Tibial nerve (tissue), 4 donors: ENCODE results near the gene BNIP5. TPM values are rescaled to one million over a fixed set of nuclear protein-coding genes. Genes with fewer than 3 reads are reported as not detected.

ENCODE experiments used
- DNase-seq, 2 donors: peaks; one replicate each; pipeline ENCODE4 v3.0.0-alpha.2; 2019; ENCODE audit warnings: low spot score in 2 of 2
- H3K27ac ChIP-seq, 4 donors: fragments of 200-600 bp; sonication (generic) in 3 of 4; one replicate each; pipeline ENCODE4 v1.5.1; 2017 to 2019; ENCODE audit warnings: mild to moderate bottlenecking in 1 of 4
- H3K27me3 ChIP-seq, 2 donors: fragments of 200-600 bp; sonication (generic) in 1 of 2; one replicate each; pipeline versions ENCODE4 v1.5.1 to v1.6.0; 2017 to 2019
- H3K36me3 ChIP-seq, 3 donors: fragments of 200-600 bp; sonication (generic); one replicate each; pipeline ENCODE4 v1.5.1; 2018 to 2019
- H3K4me1 ChIP-seq, 4 donors: fragments of 200-600 bp; sonication (generic) in 3 of 4; one replicate each; pipeline ENCODE4 v1.5.1; 2017 to 2019
- H3K4me3 ChIP-seq, 4 donors: fragments of 200-600 bp; sonication (generic) in 3 of 4; one replicate each; pipeline ENCODE4 v1.5.1; 2017 to 2019; ENCODE audit warnings: mild to moderate bottlenecking in 1 of 4, moderate library complexity in 1 of 4
- H3K9me3 ChIP-seq, 4 donors: fragments of 200-600 bp; sonication (generic) in 3 of 4; one replicate each; pipeline ENCODE4 v1.5.1; 2017 to 2019
- EP300 ChIP-seq, 2 donors: sonication (generic); formaldehyde crosslinking; IDR thresholded peaks; one replicate each; pipeline ENCODE4 v1.6.1; 2017; ENCODE audit warnings: antibody characterized with exemption in 2 of 2, mild to moderate bottlenecking in 1 of 2
- POLR2A ChIP-seq, 2 donors: fragments of 450-650 bp; IDR thresholded peaks; one replicate each; pipeline ENCODE4 v1.6.1; 2017; ENCODE audit warnings: antibody characterized with exemption in 2 of 2, mild to moderate bottlenecking in 2 of 2, moderate library complexity in 2 of 2
- WGBS, 2 donors: methylation state at CpG; one replicate each; pipeline ENCODE4 v1.1.5; 2018; 5-methylcytosine and 5-hydroxymethylcytosine counted together
- total RNA-seq, 4 donors: library from RNA; depleted of rRNA; stranded (reverse); fragments of >200 nt; gene quantifications; one replicate each; pipeline ENCODE4 v1.1.0, GENCODE V29; 2016
- TF ChIP-seq, protein P1 (sequence below), 5 experiments: fragments of 200-600 bp in 3 of 5; fragments of 450-650 bp in 2 of 5; sonication (generic) in 3 of 5; IDR thresholded peaks; one replicate each; pipeline ENCODE4 v1.5.1; 2016 to 2019; ENCODE audit warnings: antibody characterized with exemption in 5 of 5, mild to moderate bottlenecking in 3 of 5, moderate library complexity in 2 of 5

Gene BNIP5, protein sequence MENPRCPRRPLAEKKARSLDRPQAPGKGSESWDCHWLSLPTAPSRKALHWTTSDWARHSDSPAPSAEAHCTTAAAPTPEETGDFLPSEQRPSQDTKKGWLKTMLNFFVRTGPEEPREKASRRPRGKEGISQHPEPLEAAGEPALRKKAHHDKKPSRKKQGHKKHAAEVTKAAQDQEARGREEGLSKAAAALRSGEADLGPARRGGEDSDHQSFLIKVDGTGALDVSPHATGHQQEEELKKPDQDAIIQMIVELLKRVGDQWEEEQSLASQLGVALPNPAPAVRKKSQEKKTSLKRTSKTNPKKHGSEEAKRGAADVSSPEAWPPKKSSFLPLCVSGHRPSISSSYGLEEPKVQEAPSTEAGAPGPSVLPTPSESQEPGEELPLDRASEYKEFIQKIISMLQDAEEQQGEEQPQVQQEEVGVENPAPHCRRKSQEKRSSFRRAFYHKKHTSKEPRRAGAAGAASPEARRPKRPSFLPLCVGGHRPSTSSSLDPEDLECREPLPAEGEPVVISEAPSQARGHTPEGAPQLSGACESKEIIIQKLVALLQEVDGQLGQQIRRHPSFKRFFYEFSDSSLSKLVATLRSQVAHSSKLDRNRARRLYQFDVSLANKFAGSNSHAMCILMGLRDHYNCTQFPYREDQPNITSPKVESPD
- total RNA-seq = not detected

DNA sequence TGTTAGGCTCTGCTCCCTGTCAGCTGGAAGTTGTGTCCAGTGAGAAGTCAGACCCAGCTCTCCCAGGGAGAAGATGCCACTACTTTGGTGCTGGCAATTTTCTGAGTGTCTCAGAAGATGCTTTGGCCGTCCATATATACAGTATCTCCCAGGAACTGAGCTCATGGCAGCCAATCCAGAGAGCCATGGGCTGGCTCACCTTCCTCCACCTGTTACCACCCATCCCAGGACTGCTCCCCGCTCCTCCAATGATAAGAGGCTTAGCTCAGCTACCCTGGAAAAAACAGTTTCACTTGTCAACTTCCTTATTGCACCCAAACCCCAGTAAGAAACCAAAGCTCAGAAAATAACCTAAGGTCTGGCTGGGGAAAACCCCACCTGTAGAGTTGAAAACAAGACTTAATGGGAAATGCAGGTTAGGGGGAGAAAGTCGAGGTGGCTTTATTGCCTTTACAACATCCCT lies at the start of gene BNIP5:
Gene BNIP5 (minus strand): TSS at position 110 of the 463 bp plus-strand sequence. CDS start 6,198 bp downstream, outside the sequence.
- Histone ChIP-seq H3K4me3 (no peak within 1 kb of the TSS), H3K4me1 (peaks cover 0 to 47% (median 0%) of the 10 kb centered on the region in 4 donors), H3K27me3 (no peaks in the 10 kb centered on the region), H3K9me3 (no peaks in the 10 kb centered on the region), H3K27ac (peak within 1 kb of the TSS in 1 of 4 donors; percentile 48), H3K36me3 (no peaks in the 10 kb centered on the region)
- WGBS, 2 donors = 83 to 85% methylated on average over 3 of the region's 3 CpGs
- DNase-seq = no peak
- TF ChIP-seq, protein P1, sequence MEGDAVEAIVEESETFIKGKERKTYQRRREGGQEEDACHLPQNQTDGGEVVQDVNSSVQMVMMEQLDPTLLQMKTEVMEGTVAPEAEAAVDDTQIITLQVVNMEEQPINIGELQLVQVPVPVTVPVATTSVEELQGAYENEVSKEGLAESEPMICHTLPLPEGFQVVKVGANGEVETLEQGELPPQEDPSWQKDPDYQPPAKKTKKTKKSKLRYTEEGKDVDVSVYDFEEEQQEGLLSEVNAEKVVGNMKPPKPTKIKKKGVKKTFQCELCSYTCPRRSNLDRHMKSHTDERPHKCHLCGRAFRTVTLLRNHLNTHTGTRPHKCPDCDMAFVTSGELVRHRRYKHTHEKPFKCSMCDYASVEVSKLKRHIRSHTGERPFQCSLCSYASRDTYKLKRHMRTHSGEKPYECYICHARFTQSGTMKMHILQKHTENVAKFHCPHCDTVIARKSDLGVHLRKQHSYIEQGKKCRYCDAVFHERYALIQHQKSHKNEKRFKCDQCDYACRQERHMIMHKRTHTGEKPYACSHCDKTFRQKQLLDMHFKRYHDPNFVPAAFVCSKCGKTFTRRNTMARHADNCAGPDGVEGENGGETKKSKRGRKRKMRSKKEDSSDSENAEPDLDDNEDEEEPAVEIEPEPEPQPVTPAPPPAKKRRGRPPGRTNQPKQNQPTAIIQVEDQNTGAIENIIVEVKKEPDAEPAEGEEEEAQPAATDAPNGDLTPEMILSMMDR (IDR thresholded peaks at IDR 0.05) = no peak
- TF ChIP-seq POLR2A (IDR thresholded peaks at IDR 0.05) (no peak), EP300 (IDR thresholded peaks at IDR 0.05) (no peak)

DNA sequence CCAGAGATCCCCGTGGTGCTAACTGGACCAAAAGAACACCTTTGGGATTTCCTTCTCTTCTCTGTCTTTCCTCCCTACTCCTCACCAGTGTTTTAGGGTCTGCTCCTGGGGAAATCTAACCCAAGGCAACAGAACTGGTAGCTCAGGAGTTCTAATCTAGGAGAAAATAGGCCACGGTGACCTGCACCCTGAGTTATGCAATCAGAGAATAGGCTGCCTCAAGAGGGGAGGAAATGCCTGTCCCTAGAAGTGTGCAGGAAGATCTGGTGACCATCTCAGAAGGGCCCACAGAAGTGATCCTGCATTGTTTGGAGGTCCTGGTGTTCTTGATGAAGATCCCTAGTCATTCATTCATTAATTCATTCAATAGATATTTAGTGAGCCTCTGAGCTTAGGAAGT lies 47.4 kb upstream of the BNIP5 start:
- peaks cover 0 to 20% (median 8%) of the 10 kb centered on the region in 4 donors for H3K4me1 ChIP-seq
- H3K36me3 ChIP-seq = no peaks in the 10 kb centered on the region
- no peak overlapping the region for H3K4me3 ChIP-seq
- H3K27me3 ChIP-seq = no peaks in the 10 kb centered on the region
- no peak for DNase-seq
- 84 to 92% methylated on average over 2 of the region's 2 CpGs for WGBS, 2 donors
- TF ChIP-seq, protein P1 (IDR thresholded peaks at IDR 0.05) = no peak
- TF ChIP-seq POLR2A (IDR thresholded peaks at IDR 0.05) = no peak
- H3K27ac ChIP-seq = no peak overlapping the region
- no peaks in the 10 kb centered on the region for H3K9me3 ChIP-seq

DNA sequence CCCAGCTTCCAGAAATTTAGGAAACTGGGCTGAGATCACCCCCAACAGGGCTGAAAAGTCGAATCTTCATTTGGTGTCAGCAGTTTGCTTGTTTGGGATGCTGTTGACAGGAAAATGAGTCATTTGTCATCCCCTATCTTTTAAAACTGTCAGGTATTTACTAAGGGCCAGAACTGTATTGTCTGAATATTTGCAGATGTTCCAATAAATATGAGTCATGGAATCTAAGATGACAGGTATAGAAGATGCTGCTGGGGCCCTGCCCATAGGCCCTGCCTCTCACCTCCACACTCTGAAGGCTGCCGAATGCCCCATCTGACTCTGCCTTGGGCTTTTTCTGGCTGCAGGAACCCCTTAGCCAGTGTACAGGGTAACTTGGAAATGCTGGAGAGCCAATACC lies 46.9 kb upstream of the BNIP5 start:
- H3K9me3 ChIP-seq = no peaks in the 10 kb centered on the region
- no peak overlapping the region for H3K4me3 ChIP-seq
- TF ChIP-seq EP300 (IDR thresholded peaks at IDR 0.05) (no peak), POLR2A (IDR thresholded peaks at IDR 0.05) (no peak)
- TF ChIP-seq, protein P1 (IDR thresholded peaks at IDR 0.05) = no peak
- 84 to 91% methylated on average over 2 of the region's 2 CpGs for WGBS, 2 donors
- no peaks in the 10 kb centered on the region for H3K36me3 ChIP-seq
- no peak for DNase-seq
- H3K27ac ChIP-seq = no peak overlapping the region
- H3K27me3 ChIP-seq = no peaks in the 10 kb centered on the region
- H3K4me1 ChIP-seq = peaks cover 0 to 20% (median 8%) of the 10 kb centered on the region in 4 donors

DNA sequence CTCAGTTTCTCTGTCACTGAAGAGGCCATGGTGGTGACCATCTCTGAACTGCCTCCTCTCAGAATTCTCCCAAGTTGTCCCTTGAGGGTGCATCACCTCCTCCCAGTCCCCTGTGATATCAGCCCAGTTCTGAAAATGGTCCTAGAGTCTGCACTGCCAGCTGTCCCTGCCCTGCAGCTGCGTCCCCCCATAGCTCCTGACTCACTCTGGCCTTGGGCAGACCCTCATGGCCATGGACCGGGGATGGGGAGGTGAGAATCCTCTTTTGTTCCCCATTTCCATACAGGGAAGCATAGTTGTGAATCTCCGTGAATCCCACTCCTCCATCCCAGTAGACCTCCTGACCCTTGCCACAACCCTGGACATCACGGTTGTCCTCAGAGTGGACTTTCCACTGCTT lies 46.3 kb upstream of the BNIP5 start:
- WGBS, 2 donors = 73 to 74% methylated on average over 4 of the region's 4 CpGs
- no peak for DNase-seq
- TF ChIP-seq, protein P1 (IDR thresholded peaks at IDR 0.05) = no peak
- TF ChIP-seq EP300 (IDR thresholded peaks at IDR 0.05) (no peak), POLR2A (IDR thresholded peaks at IDR 0.05) (no peak)

More for the DNA sequence above, 46.3 kb upstream of the BNIP5 start:
- peaks cover 0 to 14% (median 6%) of the 10 kb centered on the region in 4 donors for H3K4me1 ChIP-seq
- H3K36me3 ChIP-seq = no peaks in the 10 kb centered on the region
- H3K9me3 ChIP-seq = no peaks in the 10 kb centered on the region
- H3K27ac ChIP-seq = no peak overlapping the region
- H3K27me3 ChIP-seq = no peaks in the 10 kb centered on the region
- H3K4me3 ChIP-seq = no peak overlapping the region
